Glutamatergic neuron (in vitro differentiated cells): ENCODE measurements around the gene MUC3A. TPM values are rescaled to one million over a fixed set of nuclear protein-coding genes. Genes with fewer than 3 reads are reported as not detected.

Experiments
- DNase-seq: peaks from one replicate; pipeline ENCODE4 v3.0.0; 2022
- H3K27ac Mint-ChIP-seq: one replicate; pipeline ENCODE4 v1.8.0; 2020; ENCODE audit warnings: mild to moderate bottlenecking, mixed read lengths, inconsistent platforms; ENCODE audit not compliant: unreplicated experiment
- H3K27me3 Mint-ChIP-seq: one replicate; pipeline ENCODE4 v1.8.0; 2020; ENCODE audit warnings: mild to moderate bottlenecking, moderate library complexity, mixed read lengths, inconsistent platforms; ENCODE audit not compliant: unreplicated experiment
- H3K36me3 Mint-ChIP-seq: one replicate; pipeline ENCODE4 v1.8.0; 2020; ENCODE audit warnings: mild to moderate bottlenecking, mixed read lengths, inconsistent platforms; ENCODE audit not compliant: unreplicated experiment
- H3K4me1 Mint-ChIP-seq: one replicate; pipeline ENCODE4 v1.8.0; 2020; ENCODE audit warnings: mild to moderate bottlenecking, low read depth, mixed read lengths, inconsistent platforms; ENCODE audit not compliant: unreplicated experiment
- H3K4me3 Mint-ChIP-seq: one replicate; pipeline ENCODE4 v1.8.0; 2020; ENCODE audit warnings: mild to moderate bottlenecking, mixed read lengths, inconsistent platforms; ENCODE audit not compliant: unreplicated experiment
- H3K9me3 Mint-ChIP-seq: one replicate; pipeline ENCODE4 v1.8.0; 2020; ENCODE audit warnings: mild to moderate bottlenecking, moderate library complexity, mixed read lengths, inconsistent platforms; ENCODE audit not compliant: unreplicated experiment
- total RNA-seq: library from RNA; stranded (reverse); fragmentation: NEBNext Ultra II Directional; extraction: Animal tissue kit (Norgen Biotek cat#: 25700); gene quantifications from one replicate; pipeline ENCODE4 v1.2.1, GENCODE V29; 2021; ENCODE audit not compliant: unreplicated experiment
- TF ChIP-seq, protein P1 (sequence below): fragments of 200-600 bp; sonication (generic); IDR thresholded peaks from one replicate; pipeline ENCODE4 v1.5.0; 2021; ENCODE audit not compliant: partially characterized antibody, unreplicated experiment

The MUC3A gene
- total RNA-seq, 1 donor from 2014 or later = 6.3 TPM

DNA sequence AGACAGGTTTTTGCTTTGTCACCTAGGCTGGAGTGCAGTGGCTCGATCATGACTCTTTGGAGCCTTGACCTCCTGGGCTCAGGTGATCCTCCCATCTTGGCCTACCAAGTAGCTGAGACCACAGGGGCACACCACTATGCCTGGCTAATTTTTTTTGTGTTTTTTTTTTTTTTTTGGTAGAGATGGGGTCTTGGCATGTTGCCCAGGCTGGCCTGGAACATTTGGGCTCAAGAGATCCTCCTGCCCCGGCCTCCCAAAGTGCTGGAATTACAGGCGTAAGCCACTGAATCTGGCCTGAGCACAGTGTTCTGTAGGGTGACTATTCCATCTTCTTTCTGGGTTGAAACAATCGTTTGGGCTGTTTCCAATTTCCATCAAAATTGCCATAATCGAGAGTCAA, 1.5 kb upstream of the MUC3A start:
- Mint-ChIP-seq H3K4me1 (peaks cover 2% of the 10 kb centered on the region), H3K4me3 (no peak overlapping the region), H3K27me3 (peaks cover 2% of the 10 kb centered on the region), H3K9me3 (peaks cover 5% of the 10 kb centered on the region), H3K36me3 (no peaks in the 10 kb centered on the region), H3K27ac (no peak overlapping the region)
- TF ChIP-seq, protein P1, sequence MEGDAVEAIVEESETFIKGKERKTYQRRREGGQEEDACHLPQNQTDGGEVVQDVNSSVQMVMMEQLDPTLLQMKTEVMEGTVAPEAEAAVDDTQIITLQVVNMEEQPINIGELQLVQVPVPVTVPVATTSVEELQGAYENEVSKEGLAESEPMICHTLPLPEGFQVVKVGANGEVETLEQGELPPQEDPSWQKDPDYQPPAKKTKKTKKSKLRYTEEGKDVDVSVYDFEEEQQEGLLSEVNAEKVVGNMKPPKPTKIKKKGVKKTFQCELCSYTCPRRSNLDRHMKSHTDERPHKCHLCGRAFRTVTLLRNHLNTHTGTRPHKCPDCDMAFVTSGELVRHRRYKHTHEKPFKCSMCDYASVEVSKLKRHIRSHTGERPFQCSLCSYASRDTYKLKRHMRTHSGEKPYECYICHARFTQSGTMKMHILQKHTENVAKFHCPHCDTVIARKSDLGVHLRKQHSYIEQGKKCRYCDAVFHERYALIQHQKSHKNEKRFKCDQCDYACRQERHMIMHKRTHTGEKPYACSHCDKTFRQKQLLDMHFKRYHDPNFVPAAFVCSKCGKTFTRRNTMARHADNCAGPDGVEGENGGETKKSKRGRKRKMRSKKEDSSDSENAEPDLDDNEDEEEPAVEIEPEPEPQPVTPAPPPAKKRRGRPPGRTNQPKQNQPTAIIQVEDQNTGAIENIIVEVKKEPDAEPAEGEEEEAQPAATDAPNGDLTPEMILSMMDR = no peak
- DNase-seq = no peak

DNA sequence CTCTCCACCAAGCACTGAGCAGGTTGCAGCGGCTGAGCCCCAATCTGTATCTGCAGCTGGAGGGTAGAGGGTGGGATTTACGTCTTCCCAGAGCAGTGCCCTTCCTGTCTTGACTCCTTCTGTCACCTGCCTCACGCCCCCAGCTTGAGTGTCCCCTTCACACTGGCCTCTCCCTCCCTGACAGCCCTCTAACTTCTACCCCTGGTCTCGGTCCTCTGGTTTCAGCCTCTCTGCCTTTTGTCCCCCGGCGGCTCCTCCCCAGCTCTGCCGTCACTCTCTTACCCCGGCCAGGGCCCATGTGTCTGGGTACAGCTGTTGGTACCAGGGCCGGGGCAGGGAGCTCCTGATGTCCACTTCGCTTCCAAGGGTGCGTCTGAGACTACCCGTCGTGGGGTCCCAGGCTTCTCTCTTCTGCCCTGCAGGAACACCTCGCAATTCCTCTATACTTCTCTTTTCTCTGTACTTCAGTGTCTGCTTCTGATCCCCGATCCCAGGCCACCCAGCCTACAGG, 654 bp downstream of the MUC3A start:
- Mint-ChIP-seq H3K4me1 (peaks cover 2% of the 10 kb centered on the region), H3K9me3 (peaks cover 5% of the 10 kb centered on the region), H3K27me3 (peaks cover 2% of the 10 kb centered on the region), H3K36me3 (no peaks in the 10 kb centered on the region), H3K4me3 (no peak overlapping the region), H3K27ac (no peak overlapping the region)
- TF ChIP-seq, protein P1 = no peak
- peak; percentile 23 for DNase-seq

DNA sequence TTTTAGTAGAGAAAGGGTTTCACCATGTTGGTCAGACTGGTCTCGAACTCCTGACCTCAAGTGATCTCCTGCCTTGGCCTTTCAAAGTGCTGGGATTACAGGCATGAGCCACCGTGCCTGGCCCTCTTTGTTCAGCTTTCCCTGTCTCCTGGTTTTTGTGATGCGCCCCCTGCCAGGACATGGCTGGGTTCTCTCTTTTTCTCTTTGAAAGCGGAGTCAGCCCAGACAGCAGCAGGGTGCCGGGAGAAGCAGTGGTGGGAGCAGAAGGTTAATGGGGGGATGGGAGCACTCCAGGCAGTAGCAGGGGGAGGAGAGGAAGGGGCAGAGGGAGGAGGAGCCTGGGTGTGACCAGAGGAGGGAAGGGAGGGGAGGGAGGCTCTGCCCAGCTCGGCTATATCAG, 1.8 kb downstream of the MUC3A start:
- TF ChIP-seq, protein P1 = no peak
- Mint-ChIP-seq H3K4me3 (no peak overlapping the region), H3K27me3 (peaks cover 2% of the 10 kb centered on the region), H3K36me3 (no peaks in the 10 kb centered on the region), H3K4me1 (peaks cover 2% of the 10 kb centered on the region), H3K9me3 (peaks cover 5% of the 10 kb centered on the region), H3K27ac (no peak overlapping the region)
- DNase-seq = peak; percentile 60

DNA sequence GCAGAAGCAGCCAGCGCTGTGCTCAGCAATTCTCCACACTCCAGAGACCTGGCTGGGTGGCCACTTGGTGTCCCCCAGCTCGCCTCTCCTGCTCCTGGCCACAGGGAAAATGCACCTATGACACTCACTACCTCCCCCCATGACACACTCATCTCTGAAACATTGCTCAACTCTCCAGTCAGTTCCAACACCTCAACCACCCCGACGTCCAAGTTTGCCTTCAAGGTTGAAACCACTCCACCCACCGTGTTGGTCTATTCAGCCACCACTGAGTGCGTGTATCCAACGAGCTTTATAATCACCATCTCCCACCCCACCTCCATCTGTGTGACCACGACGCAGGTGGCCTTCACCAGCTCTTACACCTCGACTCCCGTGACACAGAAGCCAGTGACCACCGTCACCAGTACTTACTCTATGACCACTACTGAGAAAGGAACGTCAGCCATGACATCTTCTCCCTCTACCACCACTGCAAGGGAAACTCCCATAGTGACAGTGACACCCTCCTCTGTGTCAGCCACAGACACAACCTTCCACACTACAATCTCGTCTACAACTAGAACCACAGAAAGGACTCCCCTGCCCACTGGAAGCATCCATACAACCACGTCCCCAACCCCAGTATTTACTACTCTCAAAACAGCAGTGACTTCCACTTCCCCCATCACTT, 2.7 kb downstream of the MUC3A start:
- no peak overlapping the region for H3K27ac Mint-ChIP-seq
- no peaks in the 10 kb centered on the region for H3K27me3 Mint-ChIP-seq
- no peaks in the 10 kb centered on the region for H3K36me3 Mint-ChIP-seq
- H3K4me1 Mint-ChIP-seq = peaks cover 2% of the 10 kb centered on the region
- H3K4me3 Mint-ChIP-seq = no peak overlapping the region
- no peak for DNase-seq
- H3K9me3 Mint-ChIP-seq = peaks cover 5% of the 10 kb centered on the region
- TF ChIP-seq, protein P1 = no peak

DNA sequence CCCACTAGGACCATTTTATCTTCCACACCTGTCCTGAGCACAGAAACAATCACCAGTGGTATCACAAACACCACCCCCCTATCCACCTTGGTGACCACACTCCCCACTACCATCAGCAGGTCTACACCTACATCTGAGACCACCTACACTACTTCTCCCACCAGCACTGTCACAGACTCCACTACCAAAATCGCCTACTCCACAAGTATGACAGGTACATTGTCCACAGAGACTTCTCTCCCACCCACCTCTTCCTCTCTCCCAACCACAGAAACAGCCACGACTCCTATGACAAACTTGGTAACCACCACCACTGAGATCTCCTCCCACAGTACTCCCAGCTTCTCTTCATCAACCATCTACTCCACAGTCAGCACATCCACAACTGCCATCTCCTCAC, 3.3 kb downstream of the MUC3A start:
- Mint-ChIP-seq H3K9me3 (peaks cover 5% of the 10 kb centered on the region), H3K27ac (no peak overlapping the region), H3K36me3 (no peaks in the 10 kb centered on the region), H3K4me1 (peaks cover 2% of the 10 kb centered on the region), H3K27me3 (no peaks in the 10 kb centered on the region), H3K4me3 (no peak overlapping the region)
- no peak for DNase-seq
- TF ChIP-seq, protein P1 = no peak
